NCI-H2171 treated with DMSO at 0.1 percent for 48 hours (cell line): ENCODE results near the gene ADIPOR2.
"Not testable (repeated sequence)": the region's sequence is repeated elsewhere in the genome, so short reads cannot be mapped to it uniquely, and the experiment has no call there.

Experiments
- DNase-seq: peaks from one replicate; lab custom pipeline; 2025; lab: John Stamatoyannopoulos, UW

The ADIPOR2 gene

GRCh38 chr12:1665366-1665765 lies 25.5 kb upstream of the ADIPOR2 start:
- DNase-seq: no peak

- DNase-seq: no peak
These were observed 24.7 kb upstream of the ADIPOR2 start for GRCh38 chr12:1666215-1666614.

- no peak for DNase-seq
These were observed 24.1 kb upstream of the ADIPOR2 start for GRCh38 chr12:1666685-1667162.

- DNase-seq: no peak
These were observed 21.9 kb upstream of the ADIPOR2 start for GRCh38 chr12:1668833-1669543.

- peak; percentile 78 for DNase-seq
These were observed 20.3 kb upstream of the ADIPOR2 start for GRCh38 chr12:1670358-1671268.

GRCh38 chr12:1676043-1676442 lies 14.8 kb upstream of the ADIPOR2 start:
- no peak for DNase-seq

- no peak for DNase-seq
These were observed 9.9 kb upstream of the ADIPOR2 start for GRCh38 chr12:1680804-1681492.

GRCh38 chr12:1681493-1681807 lies 9.4 kb upstream of the ADIPOR2 start:
- DNase-seq: no peak

GRCh38 chr12:1688086-1688710 lies 2.7 kb upstream of the ADIPOR2 start:
- DNase-seq: no peak

GRCh38 chr12:1691123-1692007 lies 495 bp downstream of the ADIPOR2 start:
- peak; percentile 67 for DNase-seq

GRCh38 chr12:1692226-1692625 lies 1.4 kb downstream of the ADIPOR2 start:
- no peak for DNase-seq

GRCh38 chr12:1692895-1693610 lies 2.2 kb downstream of the ADIPOR2 start:
- no peak for DNase-seq

- not testable (repeated sequence) for DNase-seq
These were observed 4.2 kb downstream of the ADIPOR2 start for GRCh38 chr12:1695097-1695496.

GRCh38 chr12:1695886-1696670 lies 5.2 kb downstream of the ADIPOR2 start:
- no peak for DNase-seq

- DNase-seq: no peak
These were observed 5.9 kb downstream of the ADIPOR2 start for GRCh38 chr12:1696800-1697199.

GRCh38 chr12:1697271-1697670 lies 6.4 kb downstream of the ADIPOR2 start:
- DNase-seq: no peak

- DNase-seq: peak; percentile 62
These were observed 7.8 kb downstream of the ADIPOR2 start for GRCh38 chr12:1698720-1699119.

- no peak for DNase-seq
These were observed 11.8 kb downstream of the ADIPOR2 start for GRCh38 chr12:1702713-1703112.
